NCI-H2029 treated with DMSO at 0.1 percent for 48 hours (cell line): ENCODE results near the gene COPS4.

Experiments used
- DNase-seq: peaks from one replicate; lab custom pipeline; 2025; lab: John Stamatoyannopoulos, UW

Gene COPS4

GRCh38 chr4:83121246-83121645, 86.3 kb downstream of the COPS4 start:
- no peak for DNase-seq

- no peak for DNase-seq
These were observed 89.3 kb downstream of the COPS4 start for GRCh38 chr4:83124111-83124780.
